ENCODE measurements around the gene KLHL25.
A peak's percentile ranks its signal among the peaks of the same experiment; 100 is the strongest.

KLHL25 gene, protein sequence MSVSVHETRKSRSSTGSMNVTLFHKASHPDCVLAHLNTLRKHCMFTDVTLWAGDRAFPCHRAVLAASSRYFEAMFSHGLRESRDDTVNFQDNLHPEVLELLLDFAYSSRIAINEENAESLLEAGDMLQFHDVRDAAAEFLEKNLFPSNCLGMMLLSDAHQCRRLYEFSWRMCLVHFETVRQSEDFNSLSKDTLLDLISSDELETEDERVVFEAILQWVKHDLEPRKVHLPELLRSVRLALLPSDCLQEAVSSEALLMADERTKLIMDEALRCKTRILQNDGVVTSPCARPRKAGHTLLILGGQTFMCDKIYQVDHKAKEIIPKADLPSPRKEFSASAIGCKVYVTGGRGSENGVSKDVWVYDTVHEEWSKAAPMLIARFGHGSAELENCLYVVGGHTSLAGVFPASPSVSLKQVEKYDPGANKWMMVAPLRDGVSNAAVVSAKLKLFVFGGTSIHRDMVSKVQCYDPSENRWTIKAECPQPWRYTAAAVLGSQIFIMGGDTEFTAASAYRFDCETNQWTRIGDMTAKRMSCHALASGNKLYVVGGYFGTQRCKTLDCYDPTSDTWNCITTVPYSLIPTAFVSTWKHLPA

DNA sequence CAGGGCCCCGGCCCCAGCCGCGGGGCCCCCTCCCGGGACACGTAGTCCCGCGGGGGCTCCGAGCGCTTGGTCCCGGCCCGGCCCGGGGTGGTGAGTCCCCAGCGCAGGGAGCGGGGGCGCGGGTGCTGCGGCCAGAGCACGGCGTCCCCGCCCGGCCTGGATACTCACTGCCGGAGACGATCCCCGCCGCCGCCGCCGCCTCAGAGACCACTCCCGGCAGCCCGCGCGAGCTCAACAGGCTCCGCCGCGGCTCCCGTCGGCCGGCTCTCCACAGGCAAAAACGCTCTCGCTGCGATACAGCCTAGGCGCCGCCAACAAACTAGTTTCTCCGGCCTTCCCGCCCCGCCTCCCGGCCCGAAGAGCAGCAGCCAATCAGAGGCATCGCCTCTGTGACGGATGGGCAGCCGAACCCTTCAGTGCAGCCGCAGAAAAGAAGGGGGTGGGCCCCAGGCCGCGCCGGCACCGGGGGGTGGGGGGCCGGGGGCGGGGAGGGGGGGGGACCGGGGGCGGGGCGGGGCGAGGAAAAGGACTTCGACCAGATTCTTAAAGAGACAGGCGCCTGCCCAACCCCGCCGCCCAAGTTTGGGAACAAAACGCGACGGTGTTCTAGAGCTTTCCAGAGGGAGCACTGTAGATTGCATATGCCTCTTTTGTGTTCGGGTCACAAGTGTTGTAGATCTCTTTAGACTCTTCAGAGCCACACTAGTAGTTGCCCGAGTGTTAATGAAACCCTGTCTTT lies at the start of gene KLHL25:
KLHL25 (minus strand) TSS at position 328 of the 739 bp plus-strand sequence. CDS start 25,115 bp downstream, outside the sequence.
- TF ChIP-seq SUZ12 (IDR thresholded peaks at IDR 0.05; ENCODE audit: extremely low read depth, insufficient read depth, insufficient read length) (no peak), YY1 (IDR thresholded peaks at IDR 0.05; ENCODE audit: insufficient read depth, insufficient read length) (no peak), ZNF274 (IDR thresholded peaks at IDR 0.05; ENCODE audit: low read depth, low read length) (no peak)
- peaks cover 6% of the 10 kb centered on the region for H3K27me3 ChIP-seq (ENCODE audit: insufficient read depth, insufficient read length)
- H3K9me3 ChIP-seq (ENCODE audit: insufficient read depth, low read length), result peaks cover 8% of the 10 kb centered on the region
- DNase-seq (ENCODE audit: low read depth, low spot score), result peak; percentile 89
- H3K9ac ChIP-seq (ENCODE audit: insufficient read length, low read depth), result peak within 1 kb of the TSS; percentile 89
- H3K36me3 ChIP-seq (ENCODE audit: insufficient read depth, insufficient read length, low read length), result peaks cover 7% of the 10 kb centered on the region
- peak within 1 kb of the TSS; percentile 90 for H3K4me3 ChIP-seq (ENCODE audit: insufficient read length, low read depth)
- H3K4me1 ChIP-seq (ENCODE audit: insufficient read depth, insufficient read length), result peaks cover 4% of the 10 kb centered on the region

DNA sequence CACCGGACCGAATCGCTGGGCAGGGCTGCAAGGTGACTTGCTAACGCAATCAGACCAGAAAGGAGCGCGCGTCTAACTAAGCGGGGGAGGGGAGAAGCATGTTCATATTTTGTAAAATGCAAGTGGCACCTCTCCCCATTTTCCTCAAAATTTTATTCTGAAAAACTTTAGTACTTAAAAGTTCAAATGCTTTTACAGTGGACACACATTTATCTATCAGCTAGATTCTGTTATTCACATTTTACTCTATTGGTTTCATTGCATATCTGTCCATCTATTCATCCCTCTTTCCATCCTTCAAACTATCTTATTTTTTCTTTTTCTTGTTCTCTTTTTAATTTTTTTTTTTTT lies 46.1 kb upstream of the KLHL25 start:
- H3K9me3 ChIP-seq (ENCODE audit: insufficient read depth, low read length), result no peaks in the 10 kb centered on the region
- H3K36me3 ChIP-seq (ENCODE audit: insufficient read depth, insufficient read length, low read length), result no peaks in the 10 kb centered on the region
- H3K27me3 ChIP-seq (ENCODE audit: insufficient read depth, insufficient read length), result peaks cover 10% of the 10 kb centered on the region
- H3K9ac ChIP-seq (ENCODE audit: insufficient read length, low read depth), result no peak overlapping the region
- no peak for DNase-seq (ENCODE audit: low read depth, low spot score)
- TF ChIP-seq ZNF274 (IDR thresholded peaks at IDR 0.05; ENCODE audit: low read depth, low read length) (no peak), YY1 (IDR thresholded peaks at IDR 0.05; ENCODE audit: insufficient read depth, insufficient read length) (no peak), SUZ12 (IDR thresholded peaks at IDR 0.05; ENCODE audit: extremely low read depth, insufficient read depth, insufficient read length) (no peak)
- H3K4me1 ChIP-seq (ENCODE audit: insufficient read depth, insufficient read length), result no peaks in the 10 kb centered on the region
- no peak overlapping the region for H3K4me3 ChIP-seq (ENCODE audit: insufficient read length, low read depth)

DNA sequence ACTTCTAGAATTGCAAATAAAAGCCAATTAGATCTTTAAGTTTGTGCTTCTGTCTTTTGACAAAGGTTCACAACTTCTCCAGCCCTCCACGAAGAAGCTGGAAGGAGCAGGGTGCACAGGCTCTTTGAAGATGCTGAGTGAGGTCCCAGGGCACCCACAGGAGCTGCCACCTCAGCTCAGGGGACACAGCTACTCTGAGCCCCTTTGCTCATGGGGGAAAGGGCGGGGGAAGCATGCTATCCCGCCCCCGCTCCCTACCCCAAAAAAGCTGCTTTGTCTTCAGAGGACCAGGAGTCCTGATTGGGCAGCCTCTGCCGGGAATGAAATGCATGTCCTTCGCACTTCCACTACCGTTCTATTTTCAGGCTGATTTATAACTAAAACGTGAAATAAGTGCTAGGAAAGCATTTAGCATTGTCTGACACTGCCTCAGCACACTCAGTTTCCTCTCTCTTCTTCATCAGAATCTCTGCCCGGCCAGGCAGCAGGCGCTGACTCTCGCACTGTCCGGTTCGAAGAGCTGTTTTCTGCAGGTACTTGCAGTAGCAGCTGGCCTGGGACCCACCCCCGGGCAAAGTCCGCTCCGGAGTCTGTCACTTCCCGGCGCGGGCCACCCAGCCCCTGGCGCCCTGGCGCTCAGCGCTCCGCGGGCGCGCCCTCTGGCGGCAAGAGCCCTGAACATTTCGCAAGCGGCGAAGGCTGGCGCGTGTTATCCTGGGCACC lies 45.5 kb upstream of the KLHL25 start:
- peaks cover 10% of the 10 kb centered on the region for H3K27me3 ChIP-seq (ENCODE audit: insufficient read depth, insufficient read length)
- H3K9ac ChIP-seq (ENCODE audit: insufficient read length, low read depth), result peak overlapping the region; percentile 71
- H3K36me3 ChIP-seq (ENCODE audit: insufficient read depth, insufficient read length, low read length), result no peaks in the 10 kb centered on the region
- H3K4me3 ChIP-seq (ENCODE audit: insufficient read length, low read depth), result peak overlapping the region; percentile 3
- TF ChIP-seq ZNF274 (IDR thresholded peaks at IDR 0.05; ENCODE audit: low read depth, low read length) (no peak), YY1 (IDR thresholded peaks at IDR 0.05; ENCODE audit: insufficient read depth, insufficient read length) (no peak), SUZ12 (IDR thresholded peaks at IDR 0.05; ENCODE audit: extremely low read depth, insufficient read depth, insufficient read length) (no peak)
- peak; percentile 74 for DNase-seq (ENCODE audit: low read depth, low spot score)
- H3K9me3 ChIP-seq (ENCODE audit: insufficient read depth, low read length), result no peaks in the 10 kb centered on the region
- H3K4me1 ChIP-seq (ENCODE audit: insufficient read depth, insufficient read length), result no peaks in the 10 kb centered on the region

DNA sequence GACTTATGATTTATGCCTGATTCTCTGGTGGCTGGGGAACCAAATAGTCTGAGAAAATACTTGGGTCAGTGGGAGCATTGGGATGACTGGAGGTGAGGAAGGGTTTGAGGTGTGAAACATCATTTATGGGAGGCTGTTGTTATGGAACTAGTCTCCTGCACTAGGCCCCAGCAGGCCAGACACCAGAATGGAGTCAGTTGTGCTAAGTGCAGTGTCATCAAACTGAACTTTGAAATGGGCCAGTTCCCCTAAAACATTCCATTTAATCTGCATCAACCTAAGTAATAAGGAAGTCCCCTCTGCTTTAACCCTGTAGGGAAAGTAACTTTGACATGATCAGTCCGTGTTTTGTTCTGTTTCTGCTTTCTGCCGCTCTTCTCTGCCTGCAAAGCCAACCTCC lies 44.9 kb upstream of the KLHL25 start:
- Histone ChIP-seq H3K4me1 (ENCODE audit: insufficient read depth, insufficient read length) (no peaks in the 10 kb centered on the region), H3K4me3 (ENCODE audit: insufficient read length, low read depth) (no peak overlapping the region), H3K9ac (ENCODE audit: insufficient read length, low read depth) (no peak overlapping the region), H3K27me3 (ENCODE audit: insufficient read depth, insufficient read length) (peaks cover 10% of the 10 kb centered on the region), H3K9me3 (ENCODE audit: insufficient read depth, low read length) (no peaks in the 10 kb centered on the region), H3K36me3 (ENCODE audit: insufficient read depth, insufficient read length, low read length) (no peaks in the 10 kb centered on the region)
- DNase-seq (ENCODE audit: low read depth, low spot score), result no peak
- TF ChIP-seq YY1 (IDR thresholded peaks at IDR 0.05; ENCODE audit: insufficient read depth, insufficient read length) (no peak), SUZ12 (IDR thresholded peaks at IDR 0.05; ENCODE audit: extremely low read depth, insufficient read depth, insufficient read length) (no peak), ZNF274 (IDR thresholded peaks at IDR 0.05; ENCODE audit: low read depth, low read length) (no peak)

DNA sequence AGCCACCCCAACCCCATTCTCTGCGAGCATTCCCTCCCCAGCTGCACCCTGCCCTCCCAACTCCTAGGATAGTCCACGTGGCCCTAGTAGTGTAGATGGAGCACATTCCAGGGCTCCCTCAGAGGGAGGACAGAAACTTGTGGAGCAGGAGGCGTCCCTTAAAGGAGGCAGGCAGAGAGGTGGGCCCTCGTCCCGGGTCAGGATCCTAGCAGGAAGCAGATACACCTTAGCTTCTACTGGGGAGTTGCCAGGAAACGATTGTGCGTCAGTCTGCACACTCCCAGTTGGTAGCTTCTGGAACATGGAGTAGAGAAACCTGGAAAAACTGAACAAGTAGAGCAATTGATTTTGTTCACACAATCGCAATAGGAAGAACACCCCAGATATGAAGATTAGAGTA lies 43.9 kb upstream of the KLHL25 start:
- Histone ChIP-seq H3K4me3 (ENCODE audit: insufficient read length, low read depth) (no peak overlapping the region), H3K36me3 (ENCODE audit: insufficient read depth, insufficient read length, low read length) (no peaks in the 10 kb centered on the region), H3K27me3 (ENCODE audit: insufficient read depth, insufficient read length) (peaks cover 10% of the 10 kb centered on the region), H3K9ac (ENCODE audit: insufficient read length, low read depth) (no peak overlapping the region), H3K4me1 (ENCODE audit: insufficient read depth, insufficient read length) (no peaks in the 10 kb centered on the region), H3K9me3 (ENCODE audit: insufficient read depth, low read length) (no peaks in the 10 kb centered on the region)
- no peak for DNase-seq (ENCODE audit: low read depth, low spot score)
- TF ChIP-seq YY1 (IDR thresholded peaks at IDR 0.05; ENCODE audit: insufficient read depth, insufficient read length), result no peak
- TF ChIP-seq SUZ12 (IDR thresholded peaks at IDR 0.05; ENCODE audit: extremely low read depth, insufficient read depth, insufficient read length), result no peak
- TF ChIP-seq ZNF274 (IDR thresholded peaks at IDR 0.05; ENCODE audit: low read depth, low read length), result no peak

DNA sequence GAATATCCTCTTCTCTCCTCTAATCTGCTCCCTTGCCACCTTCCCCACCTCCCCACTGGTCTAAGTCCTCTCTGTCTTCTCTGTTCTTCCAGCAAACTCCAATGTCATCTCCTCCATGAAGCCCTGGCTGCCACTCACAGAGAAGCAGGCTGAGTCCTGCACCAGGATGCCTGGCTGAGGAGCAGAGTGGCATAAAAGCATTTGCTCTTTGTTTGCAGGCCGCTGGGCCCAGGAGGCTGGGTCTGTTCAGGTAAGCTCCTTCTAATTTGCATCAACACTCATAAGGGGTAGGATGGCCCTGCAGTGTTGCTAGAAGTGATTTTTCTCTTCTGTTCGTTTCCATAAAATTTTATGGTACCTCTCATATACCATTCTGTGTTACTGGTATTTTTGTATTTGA lies 43.2 kb upstream of the KLHL25 start:
- H3K9me3 ChIP-seq (ENCODE audit: insufficient read depth, low read length), result no peaks in the 10 kb centered on the region
- H3K36me3 ChIP-seq (ENCODE audit: insufficient read depth, insufficient read length, low read length), result no peaks in the 10 kb centered on the region
- DNase-seq (ENCODE audit: low read depth, low spot score), result no peak
- no peak overlapping the region for H3K4me3 ChIP-seq (ENCODE audit: insufficient read length, low read depth)
- TF ChIP-seq SUZ12 (IDR thresholded peaks at IDR 0.05; ENCODE audit: extremely low read depth, insufficient read depth, insufficient read length), result no peak
- no peak for TF ChIP-seq YY1 (IDR thresholded peaks at IDR 0.05; ENCODE audit: insufficient read depth, insufficient read length)
- no peak for TF ChIP-seq ZNF274 (IDR thresholded peaks at IDR 0.05; ENCODE audit: low read depth, low read length)
- no peak overlapping the region for H3K9ac ChIP-seq (ENCODE audit: insufficient read length, low read depth)
- no peaks in the 10 kb centered on the region for H3K4me1 ChIP-seq (ENCODE audit: insufficient read depth, insufficient read length)
- H3K27me3 ChIP-seq (ENCODE audit: insufficient read depth, insufficient read length), result peaks cover 10% of the 10 kb centered on the region
